ENCODE measurements around the gene RORB. TPM values are rescaled to one million over a fixed set of nuclear protein-coding genes. Genes with fewer than 3 reads are reported as not detected.

Gene RORB
- polyA plus RNA-seq, 1 donor from 2014 or later: 0.77 TPM

DNA sequence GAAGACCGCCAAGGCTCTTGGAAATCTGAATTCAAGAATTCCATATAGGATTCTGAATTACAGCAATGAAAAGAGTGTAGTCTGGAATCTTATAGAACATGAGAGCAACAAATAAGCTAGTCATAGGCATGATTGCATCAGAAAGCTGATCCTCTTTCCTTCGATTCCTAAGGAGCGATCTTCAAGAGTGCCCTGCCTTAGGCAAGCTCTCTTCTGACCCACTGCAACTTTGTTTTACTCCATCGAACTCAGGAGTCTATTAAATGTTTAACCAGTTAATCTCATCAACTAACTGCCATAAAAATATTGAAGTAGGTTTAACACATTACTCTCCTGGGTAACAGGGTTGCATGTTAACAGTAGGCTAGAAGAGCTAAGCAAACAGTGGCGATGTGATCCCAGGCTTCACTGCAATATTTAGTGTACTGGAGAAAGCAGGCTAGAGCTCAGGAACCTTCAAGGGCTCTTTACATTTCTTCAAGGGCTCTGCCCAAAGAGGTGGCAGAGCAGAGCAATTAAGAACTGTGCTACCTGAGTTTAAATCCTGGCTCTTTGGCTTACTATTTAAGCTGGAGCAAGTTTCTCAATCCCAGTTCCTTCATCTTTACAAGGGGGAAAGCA is 146.3 kb downstream of the RORB start:
- H3K36me3 ChIP-seq (ENCODE audit: insufficient read depth, low read length): no peaks in the 10 kb centered on the region
- TF ChIP-seq, protein P1, sequence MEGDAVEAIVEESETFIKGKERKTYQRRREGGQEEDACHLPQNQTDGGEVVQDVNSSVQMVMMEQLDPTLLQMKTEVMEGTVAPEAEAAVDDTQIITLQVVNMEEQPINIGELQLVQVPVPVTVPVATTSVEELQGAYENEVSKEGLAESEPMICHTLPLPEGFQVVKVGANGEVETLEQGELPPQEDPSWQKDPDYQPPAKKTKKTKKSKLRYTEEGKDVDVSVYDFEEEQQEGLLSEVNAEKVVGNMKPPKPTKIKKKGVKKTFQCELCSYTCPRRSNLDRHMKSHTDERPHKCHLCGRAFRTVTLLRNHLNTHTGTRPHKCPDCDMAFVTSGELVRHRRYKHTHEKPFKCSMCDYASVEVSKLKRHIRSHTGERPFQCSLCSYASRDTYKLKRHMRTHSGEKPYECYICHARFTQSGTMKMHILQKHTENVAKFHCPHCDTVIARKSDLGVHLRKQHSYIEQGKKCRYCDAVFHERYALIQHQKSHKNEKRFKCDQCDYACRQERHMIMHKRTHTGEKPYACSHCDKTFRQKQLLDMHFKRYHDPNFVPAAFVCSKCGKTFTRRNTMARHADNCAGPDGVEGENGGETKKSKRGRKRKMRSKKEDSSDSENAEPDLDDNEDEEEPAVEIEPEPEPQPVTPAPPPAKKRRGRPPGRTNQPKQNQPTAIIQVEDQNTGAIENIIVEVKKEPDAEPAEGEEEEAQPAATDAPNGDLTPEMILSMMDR (IDR thresholded peaks at IDR 0.05; ENCODE audit: poor library complexity, severe bottlenecking): no peak
- TF ChIP-seq, protein P2, sequence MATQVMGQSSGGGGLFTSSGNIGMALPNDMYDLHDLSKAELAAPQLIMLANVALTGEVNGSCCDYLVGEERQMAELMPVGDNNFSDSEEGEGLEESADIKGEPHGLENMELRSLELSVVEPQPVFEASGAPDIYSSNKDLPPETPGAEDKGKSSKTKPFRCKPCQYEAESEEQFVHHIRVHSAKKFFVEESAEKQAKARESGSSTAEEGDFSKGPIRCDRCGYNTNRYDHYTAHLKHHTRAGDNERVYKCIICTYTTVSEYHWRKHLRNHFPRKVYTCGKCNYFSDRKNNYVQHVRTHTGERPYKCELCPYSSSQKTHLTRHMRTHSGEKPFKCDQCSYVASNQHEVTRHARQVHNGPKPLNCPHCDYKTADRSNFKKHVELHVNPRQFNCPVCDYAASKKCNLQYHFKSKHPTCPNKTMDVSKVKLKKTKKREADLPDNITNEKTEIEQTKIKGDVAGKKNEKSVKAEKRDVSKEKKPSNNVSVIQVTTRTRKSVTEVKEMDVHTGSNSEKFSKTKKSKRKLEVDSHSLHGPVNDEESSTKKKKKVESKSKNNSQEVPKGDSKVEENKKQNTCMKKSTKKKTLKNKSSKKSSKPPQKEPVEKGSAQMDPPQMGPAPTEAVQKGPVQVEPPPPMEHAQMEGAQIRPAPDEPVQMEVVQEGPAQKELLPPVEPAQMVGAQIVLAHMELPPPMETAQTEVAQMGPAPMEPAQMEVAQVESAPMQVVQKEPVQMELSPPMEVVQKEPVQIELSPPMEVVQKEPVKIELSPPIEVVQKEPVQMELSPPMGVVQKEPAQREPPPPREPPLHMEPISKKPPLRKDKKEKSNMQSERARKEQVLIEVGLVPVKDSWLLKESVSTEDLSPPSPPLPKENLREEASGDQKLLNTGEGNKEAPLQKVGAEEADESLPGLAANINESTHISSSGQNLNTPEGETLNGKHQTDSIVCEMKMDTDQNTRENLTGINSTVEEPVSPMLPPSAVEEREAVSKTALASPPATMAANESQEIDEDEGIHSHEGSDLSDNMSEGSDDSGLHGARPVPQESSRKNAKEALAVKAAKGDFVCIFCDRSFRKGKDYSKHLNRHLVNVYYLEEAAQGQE (IDR thresholded peaks at IDR 0.05; ENCODE audit: borderline replicate concordance): no peak
- no peak for TF ChIP-seq SMC3 (conservative IDR thresholded peaks at IDR 0.05; ENCODE audit: poor library complexity)
- no peak for TF ChIP-seq MXI1 (conservative IDR thresholded peaks at IDR 0.05; ENCODE audit: poor library complexity, severe bottlenecking)
- TF ChIP-seq EZH2 (IDR thresholded peaks at IDR 0.05; ENCODE audit: borderline replicate concordance, insufficient read depth, low read length, poor library complexity, severe bottlenecking): no peak
- no peak for TF ChIP-seq EP300 (conservative IDR thresholded peaks at IDR 0.05; ENCODE audit: poor library complexity, severe bottlenecking)
- no peak for TF ChIP-seq POLR2AphosphoS5 (IDR thresholded peaks at IDR 0.05)
- TF ChIP-seq TAF1 (IDR thresholded peaks at IDR 0.05; ENCODE audit: low read depth): no peak
- TF ChIP-seq RAD21 (conservative IDR thresholded peaks at IDR 0.05): no peak

DNA sequence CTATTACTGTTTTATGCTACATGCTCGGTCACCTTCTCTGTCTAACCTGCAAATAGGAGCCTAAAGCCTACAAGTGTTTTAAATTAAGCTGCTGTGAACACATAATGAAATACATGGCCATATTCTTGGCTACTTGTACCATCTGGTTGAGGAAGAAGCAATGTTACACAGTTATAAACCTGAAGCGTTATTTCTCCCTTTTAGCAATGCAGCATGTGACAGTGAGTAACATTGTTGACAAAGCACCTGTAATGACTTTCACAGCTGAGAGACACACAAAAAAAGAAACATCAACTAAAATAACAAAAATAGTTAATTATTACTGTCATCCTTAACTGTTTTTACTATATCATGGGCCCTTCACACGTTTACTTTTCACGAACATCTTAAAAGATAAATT is 146.9 kb downstream of the RORB start:
- Histone ChIP-seq H3K4me3 (ENCODE audit: low read length) (no peak overlapping the region), H3K9me2 (ENCODE audit: insufficient read depth, low read length) (no peaks in the 10 kb centered on the region), H3K27ac (ENCODE audit: low read length) (no peak overlapping the region), H3K9ac (ENCODE audit: low read length) (no peak overlapping the region), H3K27me3 (ENCODE audit: insufficient read depth, low read depth, low read length) (no peaks in the 10 kb centered on the region), H4K20me1 (ENCODE audit: insufficient read depth) (no peaks in the 10 kb centered on the region), H3K4me2 (ENCODE audit: low read length) (no peak overlapping the region), H2AFZ (ENCODE audit: low read depth, low read length) (no peak overlapping the region), H3K9me3 (ENCODE audit: low read length) (no peaks in the 10 kb centered on the region), H3K36me3 (ENCODE audit: insufficient read depth, low read length) (no peaks in the 10 kb centered on the region), H3F3A (ENCODE audit: insufficient read depth, low read length, poor library complexity, severe bottlenecking) (no peaks in the 10 kb centered on the region), H3K79me2 (replicated peaks; ENCODE audit: insufficient read depth, low read length) (no peaks in the 10 kb centered on the region)
- TF ChIP-seq, protein P1 (IDR thresholded peaks at IDR 0.05; ENCODE audit: poor library complexity, severe bottlenecking): no peak
- no peak for TF ChIP-seq EP300 (conservative IDR thresholded peaks at IDR 0.05; ENCODE audit: poor library complexity, severe bottlenecking)
- TF ChIP-seq TAF1 (IDR thresholded peaks at IDR 0.05; ENCODE audit: low read depth): no peak
- TF ChIP-seq MXI1 (conservative IDR thresholded peaks at IDR 0.05; ENCODE audit: poor library complexity, severe bottlenecking): no peak
- TF ChIP-seq POLR2AphosphoS5 (IDR thresholded peaks at IDR 0.05): no peak
- TF ChIP-seq, protein P2 (IDR thresholded peaks at IDR 0.05; ENCODE audit: borderline replicate concordance): no peak
- no peak for TF ChIP-seq SMC3 (conservative IDR thresholded peaks at IDR 0.05; ENCODE audit: poor library complexity)
- TF ChIP-seq EZH2 (IDR thresholded peaks at IDR 0.05; ENCODE audit: borderline replicate concordance, insufficient read depth, low read length, poor library complexity, severe bottlenecking): no peak
- no peak for TF ChIP-seq RAD21 (conservative IDR thresholded peaks at IDR 0.05)

More for the DNA sequence above, 146.3 kb downstream of the RORB start:
- Histone ChIP-seq H2AFZ (ENCODE audit: low read depth, low read length) (no peak overlapping the region), H3K9me2 (ENCODE audit: insufficient read depth, low read length) (no peaks in the 10 kb centered on the region), H3K4me3 (ENCODE audit: low read length) (no peak overlapping the region), H3K9ac (ENCODE audit: low read length) (no peak overlapping the region), H3K27ac (ENCODE audit: low read length) (no peak overlapping the region), H3K79me2 (replicated peaks; ENCODE audit: insufficient read depth, low read length) (no peaks in the 10 kb centered on the region), H3K9me3 (ENCODE audit: low read length) (no peaks in the 10 kb centered on the region), H3K4me2 (ENCODE audit: low read length) (no peak overlapping the region), H4K20me1 (ENCODE audit: insufficient read depth) (no peaks in the 10 kb centered on the region), H3F3A (ENCODE audit: insufficient read depth, low read length, poor library complexity, severe bottlenecking) (no peaks in the 10 kb centered on the region), H3K27me3 (ENCODE audit: insufficient read depth, low read depth, low read length) (no peaks in the 10 kb centered on the region)

All from neural cell (in vitro differentiated cells).